Sigmoid colon (tissue), 7 donors: ENCODE data around the gene PAPLN. TPM values are rescaled to one million over a fixed set of nuclear protein-coding genes. Genes with fewer than 3 reads are reported as not detected.

Source experiments
- DNase-seq: peaks from one replicate; pipeline ENCODE4 v3.0.0-alpha.2; 2019
- H3K27ac ChIP-seq, 4 donors: fragments of 200-600 bp; sonication (generic); one replicate each; pipeline ENCODE4 v1.5.1; 2016 to 2019; ENCODE audit warnings: mild to moderate bottlenecking in 1 of 4
- H3K27me3 ChIP-seq, 3 donors: fragments of 200-600 bp; sonication (generic); one replicate each; pipeline ENCODE4 v1.5.1; 2019; ENCODE audit warnings: mild to moderate bottlenecking in 1 of 3
- H3K36me3 ChIP-seq, 4 donors: fragments of 200-600 bp; sonication (generic); one replicate each; pipeline ENCODE4 v1.5.1; 2016 to 2019
- H3K4me1 ChIP-seq, 4 donors: fragments of 200-600 bp; sonication (generic); one replicate each; pipeline ENCODE4 v1.5.1; 2017 to 2019
- H3K4me3 ChIP-seq, 4 donors: fragments of 200-600 bp; sonication (generic); one replicate each; pipeline ENCODE4 v1.5.1; 2017 to 2019; ENCODE audit warnings: mild to moderate bottlenecking in 2 of 4, moderate library complexity in 1 of 4
- H3K9me3 ChIP-seq, 4 donors: fragments of 200-600 bp in 3 of 4; sonication (generic) in 3 of 4; one replicate each; pipeline versions ENCODE4 v1.5.1 to v1.6.1; 2013 to 2019
- CTCF ChIP-seq, 4 experiments: fragments of 450-650 bp in 3 of 4; fragments of 200-600 bp in 1 of 4; IDR thresholded peaks; one replicate each; pipeline ENCODE4 v1.5.1; 2016 to 2019; ENCODE audit warnings: antibody characterized with exemption in 4 of 4, mild to moderate bottlenecking in 3 of 4, moderate library complexity in 2 of 4
- EP300 ChIP-seq, 4 donors: sonication (generic); formaldehyde crosslinking; IDR thresholded peaks; one replicate each; pipeline ENCODE4 v1.6.1; 2017; ENCODE audit warnings: antibody characterized with exemption in 4 of 4
- POLR2A ChIP-seq, 2 donors: fragments of 450-650 bp; IDR thresholded peaks; one replicate each; pipeline ENCODE4 v1.6.1; 2016; ENCODE audit warnings: antibody characterized with exemption in 2 of 2, mild to moderate bottlenecking in 2 of 2, moderate library complexity in 2 of 2
- POLR2AphosphoS5 ChIP-seq, 4 donors: sonication (generic); formaldehyde crosslinking; IDR thresholded peaks; one replicate each; pipeline ENCODE4 v1.6.1; 2017; ENCODE audit warnings: antibody characterized with exemption in 4 of 4
- WGBS, 2 donors: extraction: QIAGEN DNeasy Blood & Tissue Kit; methylation state at CpG; one replicate each; pipeline ENCODE4 v1.1.7; 2013; 5-methylcytosine and 5-hydroxymethylcytosine counted together
- intact Hi-C: fragments of 100-400 bp; cut with DNase I; formaldehyde crosslinking; loops from one replicate; pipeline ENCODE4 v1.15.1; 2023
- polyA plus RNA-seq, 3 donors: library from polyadenylated mRNA; stranded (reverse); fragments of 200-250 nt; gene quantifications; one replicate each; pipeline ENCODE4 v1.2.3, GENCODE V29; 2013
- total RNA-seq, 4 donors: library from RNA; depleted of rRNA; stranded (reverse); fragments of >200 nt; gene quantifications; one replicate each; pipeline ENCODE4 v1.1.0, GENCODE V29; 2016
- donor health status: healthy with polysubstance abuse.
- donor health status: Bipolar disorder and iron deficiency.
- donor health status: healthy.

Gene PAPLN
- total and polyA plus RNA-seq, 7 donors = 0.46 to 52.1 (median 13.6) TPM

GRCh38 chr14:73227812-73228781, 9.2 kb upstream of the PAPLN start:
- no peak for TF ChIP-seq EP300 (IDR thresholded peaks at IDR 0.05)
- no peak for TF ChIP-seq CTCF (IDR thresholded peaks at IDR 0.05)
- TF ChIP-seq POLR2A (IDR thresholded peaks at IDR 0.05) = no peak
- no peak for TF ChIP-seq POLR2AphosphoS5 (IDR thresholded peaks at IDR 0.05)
- no peak overlapping the region for H3K4me3 ChIP-seq
- H3K9me3 ChIP-seq = no peaks in the 10 kb centered on the region
- peaks cover 0 to 28% (median 26%) of the 10 kb centered on the region in 4 donors for H3K4me1 ChIP-seq
- intact Hi-C loops = no loop called here
- peak; percentile 83 for DNase-seq
- H3K27ac ChIP-seq = peak overlapping the region; percentile 9 to 61 (median 51)
- WGBS, 2 donors = 66 to 76% methylated on average over 25 of the region's 25 CpGs
- H3K36me3 ChIP-seq = no peaks in the 10 kb centered on the region
- no peaks in the 10 kb centered on the region for H3K27me3 ChIP-seq

- no peak for DNase-seq
Observed at GRCh38 chr14:73230051-73230450, 7.3 kb upstream of the PAPLN start.

GRCh38 chr14:73231981-73232851, 5.1 kb upstream of the PAPLN start:
- DNase-seq = peak; percentile 63
- intact Hi-C loops = no loop called here
- WGBS, 2 donors = 67 to 68% methylated on average over 19 of the region's 19 CpGs

More at GRCh38 chr14:73230051-73230450, 7.3 kb upstream of the PAPLN start:
- no peak overlapping the region for H3K27ac ChIP-seq
- H3K4me1 ChIP-seq = peaks cover 0 to 18% (median 14%) of the 10 kb centered on the region in 4 donors
- no peaks in the 10 kb centered on the region for H3K9me3 ChIP-seq
- TF ChIP-seq POLR2A (IDR thresholded peaks at IDR 0.05) (no peak), POLR2AphosphoS5 (IDR thresholded peaks at IDR 0.05) (no peak), CTCF (IDR thresholded peaks at IDR 0.05) (no peak), EP300 (IDR thresholded peaks at IDR 0.05) (no peak)
- no peaks in the 10 kb centered on the region for H3K36me3 ChIP-seq
- H3K27me3 ChIP-seq = no peaks in the 10 kb centered on the region
- H3K4me3 ChIP-seq = no peak overlapping the region
- 94 to 95% methylated on average over 6 of the region's 6 CpGs for WGBS, 2 donors
- intact Hi-C loops = no loop called here

More at GRCh38 chr14:73231981-73232851, 5.1 kb upstream of the PAPLN start:
- TF ChIP-seq CTCF (IDR thresholded peaks at IDR 0.05) = no peak
- no peak for TF ChIP-seq POLR2AphosphoS5 (IDR thresholded peaks at IDR 0.05)
- TF ChIP-seq POLR2A (IDR thresholded peaks at IDR 0.05) = no peak
- TF ChIP-seq EP300 (IDR thresholded peaks at IDR 0.05) = no peak
- H3K9me3 ChIP-seq = no peaks in the 10 kb centered on the region
- H3K36me3 ChIP-seq = no peaks in the 10 kb centered on the region
- H3K4me3 ChIP-seq = no peak overlapping the region
- peaks cover under 1 to 5% (median under 1%) of the 10 kb centered on the region in 3 donors for H3K27me3 ChIP-seq
- peaks cover 0 to 23% (median 18%) of the 10 kb centered on the region in 4 donors for H3K4me1 ChIP-seq
- H3K27ac ChIP-seq = no peak overlapping the region
